NCI-H1092 (cell line): ENCODE measurements around the gene P2RY12.

ENCODE experiments used
- DNase-seq: peaks from one replicate; lab custom pipeline; 2025; lab: John Stamatoyannopoulos, UW

Gene P2RY12

DNA sequence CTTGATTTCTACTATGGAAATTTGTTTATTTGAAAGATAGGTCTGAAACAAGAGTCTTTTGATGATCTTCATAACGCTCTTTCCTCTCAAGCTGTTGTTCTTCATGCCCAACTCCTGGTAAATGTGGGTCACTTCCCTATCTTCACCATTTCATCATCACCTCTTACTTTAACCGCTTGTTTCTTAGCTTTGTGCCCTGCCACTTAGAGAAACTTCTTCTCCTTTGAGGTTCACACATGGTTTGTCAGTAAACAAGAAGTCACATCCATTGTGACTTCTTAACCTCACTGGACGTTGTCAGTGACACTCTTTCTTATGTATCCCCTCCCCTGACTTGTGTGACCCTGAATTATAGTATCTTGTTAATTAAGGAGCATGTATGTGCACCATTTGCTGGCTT, 38.3 kb downstream of the P2RY12 start:
- no peak for DNase-seq

- DNase-seq, result no peak
Measured at GRCh38 chr3:151345859-151346258, 38.7 kb downstream of the P2RY12 start.

DNA sequence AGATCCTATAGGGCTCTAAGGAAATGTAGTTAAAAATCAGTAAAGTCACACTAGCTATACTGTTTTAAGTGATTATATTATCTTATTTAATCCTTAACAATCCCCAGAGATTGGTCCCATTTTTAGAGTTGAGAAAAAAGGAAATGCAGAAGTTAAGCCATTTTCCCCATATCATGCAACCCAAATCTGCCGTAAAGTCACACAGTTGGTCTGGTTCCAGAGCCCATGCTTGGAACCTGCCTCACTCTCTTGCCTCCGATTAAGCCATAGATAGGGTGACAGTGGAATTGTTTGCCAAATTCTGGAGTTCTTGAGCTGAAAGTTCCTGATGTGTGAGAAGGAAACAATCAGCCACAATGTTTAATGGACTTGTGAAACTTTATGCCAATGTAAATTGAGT, 52.9 kb downstream of the P2RY12 start:
- DNase-seq, result no peak

GRCh38 chr3:151330899-151331298, 53.7 kb downstream of the P2RY12 start:
- DNase-seq, result no peak

DNA sequence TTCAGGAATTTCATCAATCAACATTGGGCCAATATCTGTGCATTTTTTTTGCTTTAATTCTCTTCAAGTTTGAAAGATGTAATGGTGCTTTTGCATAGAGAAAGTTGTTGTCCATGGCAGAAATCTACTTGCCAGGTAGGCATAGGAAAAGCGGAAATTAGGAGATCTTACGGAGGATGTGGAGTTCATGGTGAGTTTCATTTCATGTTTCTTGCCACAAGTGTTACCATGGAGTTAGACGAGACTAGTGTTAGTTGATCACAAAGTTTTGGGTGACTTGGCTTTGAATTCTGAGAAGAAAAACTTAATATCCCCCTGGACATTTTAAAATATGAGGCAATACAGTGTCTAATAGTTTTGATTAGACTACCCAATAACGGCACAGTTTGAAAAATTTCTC, 54.2 kb downstream of the P2RY12 start:
- no peak for DNase-seq

DNA sequence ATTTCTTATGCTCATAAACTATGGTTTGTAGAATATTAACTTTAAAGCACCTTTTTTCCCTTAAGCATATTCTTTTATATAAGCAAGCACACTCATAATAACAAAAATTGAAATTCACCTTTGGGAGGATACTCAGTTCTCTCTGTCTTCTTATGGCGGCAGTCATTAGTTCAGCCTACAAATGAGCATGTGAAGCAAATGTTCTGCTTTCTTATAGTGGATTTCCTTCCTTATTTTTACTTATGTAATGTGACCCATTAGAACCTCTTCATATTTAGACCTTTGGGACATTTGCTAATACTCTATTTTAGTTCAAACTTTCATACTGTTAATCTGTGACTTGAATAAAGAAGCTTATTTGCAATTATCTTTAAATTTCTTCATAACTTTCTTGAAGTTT, 55.2 kb downstream of the P2RY12 start, which contains the start of gene P2RY13:
P2RY13 (minus strand) TSS at position 187 of the 400 bp plus-strand sequence; CDS start at position 166, 21 bp downstream.
- DNase-seq, result no peak

DNA sequence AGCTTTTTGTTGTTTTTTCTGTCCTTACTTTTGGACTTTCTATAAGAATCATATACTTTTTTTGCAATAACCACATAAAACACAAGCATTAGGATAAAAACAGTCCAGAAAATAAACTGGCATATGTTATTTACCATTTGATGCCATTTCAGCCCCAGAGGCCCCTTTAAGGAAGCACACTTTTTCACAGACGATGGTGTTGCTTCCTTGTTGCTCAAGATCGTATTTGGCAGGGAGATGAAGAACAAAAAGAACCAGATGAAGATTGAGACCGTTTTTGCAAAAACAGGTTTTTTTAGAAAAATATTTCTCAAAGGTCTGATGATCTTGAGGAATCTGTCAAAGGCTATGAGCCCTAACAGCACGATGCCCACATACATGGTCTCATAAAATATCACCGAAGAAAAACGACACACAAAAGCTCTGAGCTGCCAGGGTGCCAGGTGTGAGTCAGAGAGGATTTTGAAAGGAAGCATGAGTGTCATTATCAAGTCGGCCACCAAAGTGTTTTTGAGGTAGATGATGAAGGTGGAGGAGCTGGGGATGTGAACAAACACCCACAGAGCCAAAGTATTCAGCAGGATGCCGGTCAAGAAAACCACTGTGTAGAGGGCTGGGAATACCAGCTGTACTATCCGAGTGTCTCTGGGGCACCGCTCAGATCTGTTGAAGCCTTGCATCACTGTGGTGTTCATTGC, 56.1 kb downstream of the P2RY12 start:
- DNase-seq, result no peak

GRCh38 chr3:151327571-151328198, 56.9 kb downstream of the P2RY12 start:
- no peak for DNase-seq

GRCh38 chr3:151322511-151322910, 62.0 kb downstream of the P2RY12 start:
- DNase-seq, result no peak

GRCh38 chr3:151321526-151321925, 63.0 kb downstream of the P2RY12 start:
- DNase-seq, result no peak

- no peak for DNase-seq
Measured at GRCh38 chr3:151320131-151320530, 64.4 kb downstream of the P2RY12 start.

DNA sequence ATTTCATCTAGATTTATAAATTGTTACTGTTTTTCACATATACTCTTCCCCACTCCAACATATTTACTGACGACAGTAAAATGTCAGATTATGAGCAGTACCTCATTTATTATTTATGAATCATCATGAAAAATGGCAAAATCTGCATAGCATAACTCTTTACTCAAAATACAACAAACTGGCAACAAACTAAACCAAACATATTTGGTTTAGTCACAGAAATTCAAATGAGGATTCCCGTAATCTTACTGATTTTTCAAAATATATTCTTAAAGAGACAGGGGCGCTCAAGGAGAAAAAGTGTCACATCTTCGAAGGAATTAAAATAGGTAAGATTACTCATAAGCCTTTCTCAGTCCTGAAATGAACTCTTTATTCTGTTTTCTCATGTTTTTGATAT, 64.9 kb downstream of the P2RY12 start:
- no peak for DNase-seq

GRCh38 chr3:151318991-151319390, 65.6 kb downstream of the P2RY12 start:
- no peak for DNase-seq

GRCh38 chr3:151318313-151318712, 66.2 kb downstream of the P2RY12 start:
- DNase-seq, result no peak

- DNase-seq, result no peak
Measured at GRCh38 chr3:151316267-151316991, 68.1 kb downstream of the P2RY12 start, which contains the start of gene GPR87. TSS of gene GPR87 (minus strand) at chr3:151316820. CDS start at chr3:151300100, 16,720 bp downstream.

- no peak for DNase-seq
Measured at GRCh38 chr3:151315846-151316245, 68.7 kb downstream of the P2RY12 start.

- DNase-seq, result no peak
Measured at GRCh38 chr3:151315136-151315535, 69.4 kb downstream of the P2RY12 start.

GRCh38 chr3:151314593-151314992, 70.0 kb downstream of the P2RY12 start:
- DNase-seq, result no peak

DNA sequence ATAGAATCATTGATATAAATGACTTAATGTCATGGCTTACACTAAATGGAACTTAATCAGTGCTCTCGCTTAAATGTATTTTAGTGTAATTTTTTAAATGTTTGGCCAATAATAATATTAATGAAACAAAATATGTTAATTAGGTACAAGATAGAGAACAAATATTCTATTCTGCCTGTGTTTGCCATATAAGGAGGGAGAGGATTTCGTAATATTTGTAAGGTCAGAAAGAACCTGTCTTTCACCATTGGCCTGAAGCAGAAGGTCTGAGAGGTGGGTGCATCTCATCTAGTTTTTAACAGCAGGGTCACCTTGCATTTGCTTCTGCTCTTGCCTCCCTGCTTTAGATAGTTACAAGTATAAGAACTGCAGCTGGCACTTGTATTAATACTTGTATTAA, 70.4 kb downstream of the P2RY12 start:
- no peak for DNase-seq

DNA sequence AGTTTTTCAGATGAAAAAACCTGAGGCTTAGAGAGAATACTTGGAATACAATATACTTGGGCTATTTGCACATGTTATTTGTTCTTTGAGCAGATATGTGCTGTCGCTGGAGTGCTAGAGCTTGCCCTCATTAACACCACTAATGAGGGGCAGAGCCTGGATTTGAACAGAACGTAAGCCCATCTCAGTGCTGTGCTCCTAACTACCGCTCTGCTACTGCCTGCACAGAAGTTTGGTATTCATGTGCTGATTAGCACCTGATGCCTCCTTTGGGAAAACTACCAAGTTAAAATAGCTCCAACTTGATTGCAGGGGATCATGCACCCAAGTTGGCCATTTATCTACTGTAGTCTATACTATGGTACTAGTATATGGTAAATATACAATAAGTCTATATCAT, 71.6 kb downstream of the P2RY12 start:
- DNase-seq, result no peak

DNA sequence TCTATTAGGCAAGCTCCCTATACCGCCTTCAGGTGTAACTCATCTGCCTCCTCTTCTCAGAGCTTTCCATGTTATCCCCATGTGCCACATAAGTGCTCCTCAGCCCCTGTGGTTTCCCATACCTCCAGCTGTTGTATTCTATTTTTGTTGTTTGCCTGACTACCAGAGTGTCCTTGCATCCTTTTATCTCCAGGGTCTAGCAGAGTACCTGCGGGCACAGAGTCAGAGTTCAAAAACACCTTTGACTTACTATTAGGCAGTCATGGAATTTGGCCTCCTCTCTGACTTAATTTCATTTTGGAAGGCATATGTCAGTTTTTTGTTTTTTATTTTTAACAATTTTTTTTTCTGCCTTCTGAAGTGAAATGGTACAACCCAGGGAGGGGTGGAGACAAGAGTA, 75.0 kb downstream of the P2RY12 start:
- DNase-seq, result no peak

DNA sequence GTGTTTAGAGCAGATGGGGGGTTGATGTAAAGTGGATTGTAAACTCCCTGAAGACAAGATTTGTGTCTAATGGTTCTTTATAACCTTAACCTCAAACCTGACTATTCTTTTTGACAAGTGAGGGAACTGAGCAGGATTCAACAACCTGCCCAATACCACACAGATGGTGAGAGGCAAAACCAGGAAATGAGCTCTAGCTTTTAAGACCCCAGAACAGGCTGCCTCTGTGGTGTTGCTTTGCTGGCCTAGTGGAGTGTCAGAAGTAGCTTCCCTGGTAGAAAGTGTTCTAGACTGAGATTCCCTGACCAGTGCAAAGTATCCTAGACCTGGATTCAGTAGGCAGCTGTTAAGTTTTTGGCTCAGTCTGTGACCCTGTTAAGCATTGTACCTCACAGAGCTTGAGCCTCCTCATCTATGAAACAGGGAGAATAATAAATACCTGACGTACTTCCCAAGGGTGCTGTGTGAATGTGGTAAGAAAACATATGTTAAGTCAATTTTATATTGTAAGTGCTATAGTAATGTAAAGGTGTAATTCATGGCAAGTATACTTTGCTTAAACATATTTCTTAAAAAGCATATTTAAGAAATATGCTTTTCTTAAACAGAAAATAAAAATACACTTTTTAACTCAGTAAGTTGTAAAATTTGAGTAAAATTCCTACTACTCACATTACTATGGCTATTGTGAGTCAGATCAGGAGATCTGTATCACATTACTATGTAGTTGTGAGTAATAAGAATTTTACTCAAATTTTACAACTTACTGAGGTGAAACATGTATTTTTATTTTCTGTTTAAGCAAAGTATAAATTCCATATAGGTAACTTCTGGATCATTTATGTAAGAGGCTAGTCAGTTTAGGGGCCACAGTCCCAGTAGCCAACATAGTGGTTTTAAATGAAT, 76.7 kb downstream of the P2RY12 start:
- DNase-seq, result no peak
